ENCODE measurements around the gene ANXA7.

Gene ANXA7

DNA sequence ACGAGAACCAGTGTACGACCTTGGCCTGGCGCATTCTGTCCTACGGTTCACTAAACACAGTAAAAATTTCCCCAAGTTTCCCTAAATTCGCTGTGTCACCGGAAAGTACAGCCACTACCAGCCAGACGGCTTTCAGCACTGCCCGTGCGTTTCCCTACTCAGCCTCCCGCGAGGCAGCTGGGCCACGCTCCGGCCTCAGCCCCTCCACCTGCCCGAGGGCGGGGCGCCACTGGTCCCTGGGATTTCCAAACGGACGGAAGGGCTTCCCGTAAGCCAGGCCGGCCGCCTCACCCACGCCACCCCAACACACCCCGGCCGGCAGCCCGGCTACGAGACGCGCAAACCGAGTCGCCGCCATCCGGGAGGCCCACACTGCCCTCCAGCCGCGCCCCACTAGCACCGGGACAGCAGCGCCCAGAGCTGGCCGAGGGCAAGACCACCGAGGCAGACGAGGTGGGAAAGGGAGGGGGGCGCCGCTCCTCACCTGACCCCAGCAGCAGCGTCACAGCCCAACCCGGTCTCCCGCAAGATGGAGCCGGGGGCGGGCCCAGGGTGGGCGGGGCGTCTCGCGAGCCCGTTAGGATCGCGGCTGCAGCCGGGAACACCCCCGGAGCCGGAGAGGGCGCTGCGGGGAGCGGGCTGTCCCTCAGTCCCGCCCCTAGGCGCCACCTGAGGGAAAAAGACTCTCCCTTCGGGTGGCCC lies at the start of gene ANXA7:
TSS of gene ANXA7 (minus strand) at position 531 of the 702 bp plus-strand sequence. CDS start 13,202 bp downstream, outside the sequence.
- peak; percentile 72 for DNase-seq

GRCh38 chr10:73460897-73461296 lies 47.0 kb upstream of the ANXA7 start:
- no peak for DNase-seq

- no peak for DNase-seq
Measured at GRCh38 chr10:73459683-73460314, 45.9 kb upstream of the ANXA7 start.

DNA sequence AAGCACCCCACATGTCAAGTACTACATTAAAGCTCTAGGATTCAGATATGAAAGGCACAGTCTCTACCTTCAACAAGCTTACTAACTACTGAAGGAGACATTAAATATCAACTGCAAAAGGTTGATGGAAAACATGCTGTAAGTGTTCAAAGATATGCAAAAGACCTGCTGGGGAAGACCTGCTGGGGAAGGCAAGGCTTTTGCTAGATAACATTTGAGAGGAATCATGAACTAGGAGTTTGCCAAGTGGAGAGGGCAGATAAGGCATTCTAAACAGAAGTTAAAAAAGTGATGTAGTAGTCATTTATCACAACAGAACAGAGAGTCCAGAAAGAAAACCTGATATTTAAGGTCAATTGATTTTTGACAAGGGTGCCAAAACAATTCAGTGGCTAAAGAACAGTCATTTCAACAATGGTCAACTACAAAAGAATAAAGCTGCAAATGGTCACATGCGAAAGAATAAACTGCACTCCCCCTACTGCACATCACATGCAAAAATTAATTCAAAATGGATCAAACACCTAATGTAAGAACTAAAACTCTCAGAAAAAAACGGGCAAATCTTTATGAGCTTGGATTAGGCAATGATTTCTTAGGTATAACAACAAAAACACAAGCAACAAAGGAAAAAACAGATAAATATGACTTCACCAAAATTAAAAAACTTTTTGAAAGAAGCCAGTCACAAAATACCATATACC lies 42.5 kb upstream of the ANXA7 start:
- no peak for DNase-seq

GRCh38 chr10:73449113-73449512 lies 35.3 kb upstream of the ANXA7 start:
- DNase-seq: no peak

DNA sequence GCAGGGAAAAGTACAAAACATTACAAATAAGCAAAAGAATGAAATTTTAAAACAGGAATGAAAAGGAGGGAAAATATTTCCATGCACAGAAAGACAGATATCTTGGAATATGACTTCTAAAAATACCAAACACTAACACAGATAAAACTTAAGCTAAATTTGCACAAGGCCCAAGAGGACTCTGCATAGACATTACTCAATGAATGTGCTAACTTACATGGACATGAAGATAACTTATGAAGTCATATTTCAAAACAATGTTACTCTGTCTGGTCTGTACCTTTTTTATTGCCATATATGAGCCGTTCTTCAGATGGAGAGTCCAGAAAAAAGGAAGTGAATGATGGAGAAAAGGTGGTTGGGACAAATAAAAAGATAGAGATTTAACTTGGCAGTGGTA lies 34.5 kb upstream of the ANXA7 start:
- DNase-seq: no peak

DNA sequence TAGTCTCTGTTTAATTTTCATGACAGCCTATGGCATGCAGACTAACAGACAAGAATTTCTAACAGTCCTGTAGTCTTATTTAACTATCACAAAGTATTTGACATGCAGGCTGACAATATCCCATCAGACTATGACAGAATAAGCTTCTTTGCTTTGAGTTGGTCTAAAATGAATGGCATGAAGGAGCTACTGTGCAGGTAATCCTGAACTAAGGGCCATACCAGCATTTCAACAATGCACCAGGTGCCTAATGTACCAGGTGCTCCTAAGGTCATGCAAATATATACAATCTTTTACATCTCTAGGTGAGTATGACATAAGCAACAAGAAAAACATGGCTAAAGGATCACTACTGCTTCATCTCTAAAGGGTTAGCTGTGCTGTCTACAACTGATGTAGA lies 33.1 kb upstream of the ANXA7 start:
- DNase-seq: no peak

GRCh38 chr10:73444457-73444856 lies 30.6 kb upstream of the ANXA7 start:
- DNase-seq: no peak

- no peak for DNase-seq
Measured at GRCh38 chr10:73439605-73440312, 25.9 kb upstream of the ANXA7 start.

- DNase-seq: no peak
Measured at GRCh38 chr10:73439055-73439454, 25.2 kb upstream of the ANXA7 start.

GRCh38 chr10:73433538-73433867 lies 19.6 kb upstream of the ANXA7 start, which contains the start of gene MSS51:
MSS51 (minus strand) TSS chr10:73433561; CDS start chr10:73428284, 5,277 bp downstream.
- DNase-seq: no peak

- DNase-seq: no peak
Measured at GRCh38 chr10:73432646-73433537, 19.0 kb upstream of the ANXA7 start.

DNA sequence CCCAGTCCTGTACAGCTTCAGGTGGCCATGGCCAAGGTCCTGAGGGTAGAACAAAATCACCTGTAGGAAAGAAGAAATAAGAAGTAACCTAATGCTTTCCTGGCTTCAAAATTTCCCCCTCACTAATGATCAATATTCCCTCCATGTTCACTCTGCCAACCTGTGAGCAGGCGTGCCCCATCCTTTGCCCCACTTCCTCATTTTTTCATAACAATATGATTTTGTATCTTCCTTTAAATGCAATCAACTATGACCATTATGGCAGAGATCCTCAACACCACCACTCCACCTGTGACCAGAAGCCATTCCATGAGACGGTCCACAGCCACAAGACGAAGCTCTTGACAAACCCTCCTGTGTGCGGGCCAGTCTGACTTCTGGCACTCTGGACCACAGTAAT lies 12.5 kb upstream of the ANXA7 start:
- no peak for DNase-seq

DNA sequence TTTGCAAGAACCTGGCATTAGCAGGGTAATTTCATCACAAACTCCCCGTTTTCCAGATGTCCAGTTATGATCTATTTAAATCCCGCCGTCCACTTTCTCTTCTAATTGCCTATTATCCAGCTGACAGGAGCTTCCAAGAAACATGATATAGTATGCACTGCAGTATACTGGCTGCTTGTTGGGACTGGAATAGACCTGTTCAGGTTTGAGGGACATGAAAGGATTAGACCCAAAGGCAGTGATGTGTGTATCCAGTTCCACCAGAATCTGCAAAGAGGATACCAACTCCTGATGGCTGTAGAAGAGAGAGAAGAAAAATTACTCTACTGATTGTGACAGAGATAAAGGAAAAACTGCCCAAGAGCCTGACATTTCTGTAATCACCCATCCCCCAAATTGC lies 10.6 kb upstream of the ANXA7 start:
- DNase-seq: no peak

DNA sequence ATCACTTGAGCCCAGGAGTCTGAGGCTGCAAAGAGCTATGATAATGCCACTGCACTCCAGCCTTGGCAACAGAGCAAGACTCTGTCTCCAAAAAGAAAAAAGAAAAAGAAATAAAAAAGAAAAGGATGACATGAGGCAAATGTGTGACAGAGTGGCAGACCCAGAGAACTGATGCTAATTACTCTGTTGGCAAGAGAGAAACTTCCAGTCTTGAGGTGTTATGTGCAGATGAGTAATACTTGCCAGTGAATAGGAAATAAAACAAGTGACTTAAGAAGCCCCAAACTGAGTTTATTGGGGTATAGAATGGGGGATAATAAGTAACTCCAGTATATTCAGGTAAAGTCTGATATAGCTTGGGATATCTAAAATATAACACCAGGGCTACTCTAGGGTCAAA lies 9.5 kb upstream of the ANXA7 start:
- DNase-seq: no peak

GRCh38 chr10:73416571-73416970 lies 2.7 kb upstream of the ANXA7 start:
- DNase-seq: no peak

DNA sequence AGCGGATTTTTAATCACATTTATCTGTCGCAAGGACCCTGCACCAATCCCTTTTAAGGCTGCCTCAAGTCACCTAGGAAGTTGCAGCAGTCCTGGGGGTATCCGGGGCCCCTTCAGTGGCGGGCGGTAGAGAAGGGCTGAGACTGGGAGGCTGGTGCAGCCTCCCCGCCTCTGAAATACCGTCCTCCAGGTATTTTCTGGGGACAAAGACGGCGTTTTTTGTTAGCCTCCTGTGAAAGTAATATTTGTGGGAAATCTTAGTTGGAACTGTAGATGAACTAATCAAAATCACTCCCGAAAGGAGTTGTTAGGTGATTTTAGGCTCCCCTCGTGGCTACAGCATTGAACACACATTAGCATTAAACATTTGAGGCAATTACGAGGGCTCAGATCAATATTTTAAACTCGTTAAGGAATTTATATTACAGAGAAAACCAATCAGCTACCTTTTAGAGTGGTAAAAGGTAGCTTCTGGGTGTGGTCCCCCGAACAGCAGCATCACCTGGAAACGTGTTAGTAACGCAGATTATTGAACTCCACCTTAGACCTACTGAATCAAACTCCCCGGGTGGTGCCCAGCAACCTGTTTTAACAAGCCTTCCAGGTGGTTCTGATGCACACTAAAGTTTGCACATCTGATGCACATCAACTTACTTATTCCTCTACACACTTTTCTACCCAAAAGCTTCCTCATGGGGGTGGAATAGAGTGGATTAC lies 530 bp upstream of the ANXA7 start:
- no peak for DNase-seq

GRCh38 chr10:73413108-73413527 lies 740 bp downstream of the ANXA7 start:
- no peak for DNase-seq

- no peak for DNase-seq
Measured at GRCh38 chr10:73410897-73411296, 3.0 kb downstream of the ANXA7 start.

DNA sequence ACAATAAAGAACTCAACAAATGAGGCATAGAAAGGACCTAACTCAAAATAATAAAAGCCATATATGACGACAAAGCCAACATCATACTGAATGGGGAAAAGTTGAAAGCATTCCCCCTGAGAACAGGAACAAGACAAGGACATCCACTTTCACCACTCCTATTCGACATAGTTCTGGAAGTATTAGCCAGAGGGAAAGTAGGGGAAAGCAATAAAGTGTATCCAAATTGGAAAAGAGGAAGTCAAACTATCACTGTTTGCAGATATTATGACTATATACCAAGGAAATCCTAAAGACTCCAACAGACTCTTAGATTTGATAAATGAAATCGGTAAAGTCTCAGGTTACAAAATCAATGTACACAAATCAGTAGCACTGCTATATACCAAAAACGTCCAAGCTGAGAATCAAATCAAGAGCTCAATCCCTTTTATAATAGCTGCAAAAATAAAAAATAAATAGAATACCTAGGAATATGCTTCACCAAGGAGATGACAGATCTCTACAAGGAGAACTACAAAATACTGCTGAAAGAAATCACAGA lies 4.8 kb downstream of the ANXA7 start:
- DNase-seq: no peak

- DNase-seq: no peak
Measured at GRCh38 chr10:73408061-73408460, 5.8 kb downstream of the ANXA7 start.
